Activated naive CD4-positive, alpha-beta T cell treated with anti-CD3 and anti-CD28 coated beads for 36 hours (primary cell): Measurements from ENCODE around the gene GPX6. TPM values are rescaled to one million over a fixed set of nuclear protein-coding genes. Genes with fewer than 3 reads are reported as not detected.
"Not testable (repeated sequence)": the region's sequence is repeated elsewhere in the genome, so short reads cannot be mapped to it uniquely, and the experiment has no call there.

Experiments used
- CTCF ChIA-PET: fragments of 350-600 bp; sonication (Branson Sonifier 250); formaldehyde crosslinking; loops from one replicate; lab custom pipeline; 2021; ENCODE audit warnings: antibody characterized with exemption; lab: Charles Lee
- DNase-seq: peaks from one replicate; pipeline ENCODE4 v3.0.0-alpha.2; 2020
- H3K27ac Mint-ChIP-seq: one replicate; pipeline ENCODE4 v1.8.0; 2021; ENCODE audit warnings: mild to moderate bottlenecking, mixed read lengths
- H3K27me3 Mint-ChIP-seq: one replicate; pipeline ENCODE4 v1.8.0; 2021; ENCODE audit warnings: low read depth, mixed read lengths
- H3K36me3 Mint-ChIP-seq: one replicate; pipeline ENCODE4 v1.8.0; 2021; ENCODE audit warnings: low read depth, mixed read lengths
- H3K4me1 Mint-ChIP-seq: one replicate; pipeline ENCODE4 v1.8.0; 2021; ENCODE audit warnings: low read depth, mixed read lengths
- H3K4me3 Mint-ChIP-seq: one replicate; pipeline ENCODE4 v1.8.0; 2021; ENCODE audit warnings: mild to moderate bottlenecking, moderate library complexity, mixed read lengths
- H3K9me3 Mint-ChIP-seq: one replicate; pipeline ENCODE4 v1.8.0; 2021; ENCODE audit warnings: mixed read lengths
- intact Hi-C: fragments of 100-400 bp; cut with micrococcal nuclease; formaldehyde crosslinking; loops from one replicate; pipeline ENCODE4 v1.15.1; 2023
- total RNA-seq, 2 experiments: library from RNA; stranded (reverse); gene quantifications; one replicate each; pipeline ENCODE4 v1.2.3, GENCODE V29; 2021

GPX6 gene, protein sequence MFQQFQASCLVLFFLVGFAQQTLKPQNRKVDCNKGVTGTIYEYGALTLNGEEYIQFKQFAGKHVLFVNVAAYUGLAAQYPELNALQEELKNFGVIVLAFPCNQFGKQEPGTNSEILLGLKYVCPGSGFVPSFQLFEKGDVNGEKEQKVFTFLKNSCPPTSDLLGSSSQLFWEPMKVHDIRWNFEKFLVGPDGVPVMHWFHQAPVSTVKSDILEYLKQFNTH
- total RNA-seq, result not detected

DNA sequence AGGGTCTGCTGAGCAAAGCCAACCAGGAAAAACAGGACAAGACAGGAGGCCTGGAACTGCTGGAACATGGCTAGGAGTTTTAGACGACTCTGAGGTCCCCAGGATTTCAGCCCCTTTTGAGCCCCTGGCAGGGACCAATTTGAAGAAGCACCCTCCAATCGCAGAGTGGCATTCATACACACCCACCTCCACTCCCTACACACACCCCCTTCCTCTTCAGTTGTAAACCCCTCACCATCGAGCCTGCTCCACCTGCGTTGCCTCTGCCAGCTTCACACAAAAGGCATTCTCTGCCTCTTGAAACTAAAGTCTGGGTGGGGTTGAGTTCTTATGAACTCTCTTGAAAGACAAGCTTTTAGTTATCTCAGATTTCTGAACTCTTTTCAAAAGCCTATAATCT is at the start of gene GPX6:
TSS of gene GPX6 (minus strand) at position 118 of the 400 bp plus-strand sequence. CDS start at position 68, 50 bp downstream.
- intact Hi-C loops, result no loop called here
- Mint-ChIP-seq H3K36me3 (no peaks in the 10 kb centered on the region), H3K27ac (no peak within 1 kb of the TSS), H3K4me3 (no peak within 1 kb of the TSS), H3K9me3 (no peaks in the 10 kb centered on the region), H3K27me3 (peaks cover 15% of the 10 kb centered on the region), H3K4me1 (no peaks in the 10 kb centered on the region)
- no peak for DNase-seq
- CTCF ChIA-PET, result no interaction called here

DNA sequence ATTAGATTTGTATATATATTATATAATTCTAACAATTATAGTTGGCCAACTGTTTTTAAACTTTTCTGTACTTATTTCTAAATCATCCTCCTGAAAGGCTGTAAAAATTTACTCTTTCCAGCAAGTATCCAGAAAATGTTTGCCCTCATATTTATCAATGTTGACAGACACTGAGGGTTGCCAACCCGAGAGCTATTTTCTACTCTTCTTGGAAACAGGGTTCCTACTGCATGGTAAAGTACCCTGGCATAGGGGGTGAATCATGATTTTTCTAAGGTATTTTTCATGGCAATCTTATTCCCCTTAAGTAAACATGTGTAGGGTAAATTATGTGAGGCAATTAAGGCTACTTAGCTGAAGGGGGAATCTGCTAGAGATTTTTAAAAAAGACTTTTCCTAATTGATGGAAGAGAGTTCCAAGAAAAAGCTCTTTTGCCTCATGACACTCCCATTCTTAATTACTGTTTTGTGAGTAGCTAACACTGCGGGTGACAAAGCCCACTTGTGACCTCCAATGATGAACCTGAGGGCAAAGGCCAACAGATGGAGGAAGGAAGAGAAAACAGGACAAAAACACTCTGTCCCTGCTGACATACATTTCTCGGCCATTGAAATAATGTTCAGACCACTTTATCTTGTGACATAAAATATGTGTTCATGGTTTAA is 48.0 kb upstream of the GPX6 start:
- Mint-ChIP-seq H3K27ac (no peak overlapping the region), H3K9me3 (no peaks in the 10 kb centered on the region), H3K4me3 (no peak overlapping the region), H3K36me3 (no peaks in the 10 kb centered on the region), H3K4me1 (no peaks in the 10 kb centered on the region), H3K27me3 (peaks cover 41% of the 10 kb centered on the region)
- intact Hi-C loops, result no loop called here
- DNase-seq, result no peak
- CTCF ChIA-PET, result no interaction called here

DNA sequence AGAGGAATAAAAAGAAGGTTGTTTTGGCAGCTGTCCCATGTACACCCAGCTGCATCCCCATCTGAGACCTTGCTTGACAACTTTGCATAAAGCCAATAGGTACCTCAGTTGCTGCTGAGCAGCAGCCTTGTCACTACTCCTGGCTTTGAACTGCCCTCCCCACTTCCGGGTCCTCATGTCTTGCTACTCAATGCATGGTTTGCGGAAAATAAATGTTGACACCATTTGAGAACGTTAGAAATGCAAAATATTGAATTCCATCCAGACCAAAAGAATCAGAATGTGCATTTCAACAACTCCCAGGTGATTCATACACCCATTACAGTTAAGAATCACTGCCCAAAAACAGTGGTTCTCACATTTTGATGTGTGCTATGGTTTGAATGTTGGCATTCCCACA is 43.0 kb upstream of the GPX6 start:
- H3K9me3 Mint-ChIP-seq, result no peaks in the 10 kb centered on the region
- H3K27me3 Mint-ChIP-seq, result peaks cover 34% of the 10 kb centered on the region
- intact Hi-C loops, result no loop called here
- CTCF ChIA-PET, result no interaction called here
- no peaks in the 10 kb centered on the region for H3K36me3 Mint-ChIP-seq
- no peak overlapping the region for H3K4me3 Mint-ChIP-seq
- no peak overlapping the region for H3K27ac Mint-ChIP-seq
- no peak for DNase-seq
- H3K4me1 Mint-ChIP-seq, result peaks cover 4% of the 10 kb centered on the region

DNA sequence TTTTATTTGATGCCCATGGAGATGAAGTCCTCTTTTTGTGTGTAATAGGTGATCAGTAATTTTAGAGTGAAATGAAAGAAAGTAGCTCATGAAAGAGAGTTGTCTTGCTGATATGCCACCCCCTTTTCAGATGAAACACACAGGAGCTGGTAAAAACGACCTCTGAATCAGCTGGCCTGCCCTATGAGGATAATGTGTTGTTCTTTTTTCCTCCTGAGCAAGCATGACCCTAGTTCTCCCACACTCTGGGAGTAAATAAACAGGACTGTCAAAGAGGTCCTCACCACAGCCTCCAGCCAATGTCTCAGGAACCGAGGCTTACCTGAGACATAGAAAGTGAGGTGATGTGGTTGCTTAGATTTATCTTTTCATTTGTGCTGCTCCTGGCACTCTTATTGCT is 39.5 kb upstream of the GPX6 start:
- Mint-ChIP-seq H3K27me3 (peaks cover 44% of the 10 kb centered on the region), H3K4me3 (no peak overlapping the region), H3K4me1 (peaks cover 4% of the 10 kb centered on the region), H3K9me3 (no peaks in the 10 kb centered on the region), H3K27ac (no peak overlapping the region), H3K36me3 (no peaks in the 10 kb centered on the region)
- no peak for DNase-seq
- CTCF ChIA-PET, result no interaction called here
- intact Hi-C loops, result no loop called here

DNA sequence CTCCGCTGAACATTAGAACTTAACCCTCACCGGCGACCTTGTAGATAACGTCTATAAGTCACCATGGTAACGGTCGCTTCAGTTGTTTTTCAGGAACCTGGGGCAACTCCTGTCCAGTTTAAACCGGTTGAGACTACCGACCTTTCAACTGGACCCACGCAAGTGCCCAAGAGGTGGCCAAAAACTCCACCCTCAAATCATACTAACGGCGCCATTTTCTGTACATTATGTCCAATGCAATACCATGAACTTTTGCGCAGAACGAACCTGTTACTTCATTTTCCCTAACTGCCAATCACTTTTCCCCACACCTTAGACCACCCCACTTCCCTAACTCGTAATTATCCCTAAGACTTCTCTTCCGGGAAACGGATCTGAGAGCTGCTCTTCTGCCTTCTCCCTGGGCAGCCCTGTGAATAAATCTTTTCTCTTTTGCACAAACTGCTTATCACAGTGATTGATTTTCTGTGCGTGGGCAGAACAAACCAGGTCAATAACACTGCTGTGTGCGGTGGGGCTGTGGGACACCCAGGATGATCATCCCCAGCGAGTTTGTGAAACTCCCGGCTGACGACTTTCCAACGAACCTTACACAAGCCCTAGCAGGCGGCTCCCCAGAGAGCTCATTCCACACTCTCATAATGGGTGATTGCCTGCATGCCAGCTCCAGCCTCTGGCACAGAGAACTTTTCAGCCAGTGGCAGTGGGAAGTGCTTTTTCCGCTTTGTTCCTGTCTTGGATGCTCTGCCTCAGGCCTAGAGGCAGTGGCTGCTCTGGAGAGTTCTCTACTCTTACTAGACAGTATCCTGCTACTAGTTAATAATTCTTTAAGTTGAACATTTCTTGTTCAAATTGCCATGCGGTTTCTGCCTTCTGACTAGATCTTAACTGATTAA is 38.6 kb upstream of the GPX6 start:
- CTCF ChIA-PET, result no interaction called here
- Mint-ChIP-seq H3K4me1 (peaks cover 4% of the 10 kb centered on the region), H3K27me3 (peaks cover 49% of the 10 kb centered on the region), H3K36me3 (no peaks in the 10 kb centered on the region), H3K9me3 (no peaks in the 10 kb centered on the region), H3K27ac (no peak overlapping the region), H3K4me3 (no peak overlapping the region)
- intact Hi-C loops, result no loop called here
- no peak for DNase-seq

DNA sequence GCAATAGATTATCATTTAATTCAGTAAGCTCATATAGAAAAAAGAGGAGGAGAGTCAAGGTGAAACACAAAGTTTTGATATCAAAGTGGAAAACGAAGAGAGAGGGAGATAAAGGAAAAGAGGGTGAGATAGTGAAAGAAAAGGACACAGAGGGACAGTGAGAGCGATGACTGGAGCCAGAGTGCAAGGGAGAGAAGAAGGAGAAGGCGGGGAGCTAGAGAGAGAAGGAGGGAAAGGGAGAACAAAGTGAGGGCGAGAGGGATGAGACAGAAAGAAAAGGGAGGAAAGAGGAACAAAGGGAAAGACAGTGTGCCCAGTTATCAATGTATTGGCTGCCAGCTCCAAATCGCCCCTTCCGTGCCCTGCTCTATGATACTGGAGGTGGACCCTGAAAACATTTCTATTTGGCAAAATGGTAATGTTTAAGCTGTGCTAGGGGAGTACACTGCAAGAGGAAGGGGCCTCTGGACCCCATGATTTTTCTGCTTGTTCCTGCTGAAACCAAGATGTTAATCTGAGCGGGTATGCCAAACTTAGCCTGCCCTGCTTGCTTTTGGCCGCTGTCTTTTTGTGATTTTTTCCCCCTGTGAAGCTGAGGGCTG is 37.9 kb upstream of the GPX6 start:
- intact Hi-C loops, result no loop called here
- peaks cover 56% of the 10 kb centered on the region for H3K27me3 Mint-ChIP-seq
- peaks cover 4% of the 10 kb centered on the region for H3K4me1 Mint-ChIP-seq
- no peak for DNase-seq
- H3K27ac Mint-ChIP-seq, result no peak overlapping the region
- no peak overlapping the region for H3K4me3 Mint-ChIP-seq
- H3K36me3 Mint-ChIP-seq, result no peaks in the 10 kb centered on the region
- H3K9me3 Mint-ChIP-seq, result no peaks in the 10 kb centered on the region
- CTCF ChIA-PET, result interaction anchor here (0.9 kb wide), 1 partner anchor 41 kb away, joined by 3 read pairs; no protein-coding TSS in a partner anchor

DNA sequence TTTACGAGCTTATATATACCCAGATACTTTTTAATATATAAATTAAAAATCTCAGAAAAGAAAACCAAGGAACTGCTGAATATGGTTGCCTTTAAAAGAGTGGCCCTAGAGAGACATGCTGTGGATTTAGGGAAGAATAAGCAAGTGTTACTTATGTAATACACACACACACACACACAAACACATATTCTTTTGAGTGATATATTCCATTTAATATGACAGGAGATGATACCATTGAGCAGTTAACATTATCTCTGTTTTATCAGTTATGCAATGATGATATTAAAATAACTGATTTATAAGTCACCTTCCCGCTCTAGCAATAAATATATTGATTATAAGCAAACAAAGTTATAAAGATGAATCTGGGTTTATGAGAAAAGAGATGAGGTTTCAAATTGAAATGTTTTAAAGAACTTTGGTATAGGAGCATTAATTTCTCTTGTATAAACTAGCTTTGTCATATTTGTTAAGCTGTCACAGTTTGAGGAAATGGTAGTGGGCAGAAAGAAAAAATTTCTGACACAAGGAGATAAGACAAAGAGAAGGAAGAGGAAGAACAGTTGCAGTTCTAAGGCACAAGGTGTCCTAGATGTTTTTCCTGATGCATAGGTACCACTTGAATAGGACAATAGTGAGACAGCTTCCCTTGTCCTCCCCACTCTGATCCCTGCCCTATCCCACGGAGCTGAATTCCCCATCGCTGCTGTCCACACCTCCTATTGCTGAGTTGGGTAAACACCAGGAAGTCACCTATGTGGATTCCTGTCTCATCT is 36.5 kb upstream of the GPX6 start:
- CTCF ChIA-PET, result interaction anchor here (0.8 to 0.9 kb wide), 2 partner anchors 12 to 40 kb away, joined by 3 read pairs; no protein-coding TSS in a partner anchor
- Mint-ChIP-seq H3K4me3 (no peak overlapping the region), H3K9me3 (no peaks in the 10 kb centered on the region), H3K27me3 (peaks cover 59% of the 10 kb centered on the region), H3K36me3 (no peaks in the 10 kb centered on the region), H3K27ac (no peak overlapping the region), H3K4me1 (peaks cover 4% of the 10 kb centered on the region)
- no peak for DNase-seq
- intact Hi-C loops, result no loop called here

DNA sequence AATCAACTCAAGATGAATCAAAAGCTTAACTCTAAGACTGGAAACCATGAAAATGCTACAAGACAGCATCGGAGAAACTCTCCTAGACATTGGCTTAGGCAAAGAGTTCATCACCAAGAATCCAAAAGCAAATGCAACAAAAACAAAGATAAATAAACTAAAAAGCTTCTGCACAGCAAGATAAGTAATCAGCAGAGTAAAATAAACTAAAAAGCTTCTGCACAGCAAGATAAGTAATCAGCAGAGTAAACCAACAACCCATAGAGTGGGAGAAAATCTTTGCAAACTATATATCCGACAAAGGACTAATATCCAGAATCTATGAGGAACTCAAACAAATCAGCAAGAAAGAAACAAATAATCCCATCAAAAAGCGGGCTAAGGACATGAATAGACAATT is 31.4 kb upstream of the GPX6 start:
- intact Hi-C loops, H3K36me3 Mint-ChIP-seq, H3K4me3 Mint-ChIP-seq, CTCF ChIA-PET, H3K9me3 Mint-ChIP-seq, H3K27ac Mint-ChIP-seq, DNase-seq: not testable (repeated sequence)
- Mint-ChIP-seq H3K27me3 (peaks cover 45% of the 10 kb centered on the region), H3K4me1 (peaks cover 18% of the 10 kb centered on the region)

DNA sequence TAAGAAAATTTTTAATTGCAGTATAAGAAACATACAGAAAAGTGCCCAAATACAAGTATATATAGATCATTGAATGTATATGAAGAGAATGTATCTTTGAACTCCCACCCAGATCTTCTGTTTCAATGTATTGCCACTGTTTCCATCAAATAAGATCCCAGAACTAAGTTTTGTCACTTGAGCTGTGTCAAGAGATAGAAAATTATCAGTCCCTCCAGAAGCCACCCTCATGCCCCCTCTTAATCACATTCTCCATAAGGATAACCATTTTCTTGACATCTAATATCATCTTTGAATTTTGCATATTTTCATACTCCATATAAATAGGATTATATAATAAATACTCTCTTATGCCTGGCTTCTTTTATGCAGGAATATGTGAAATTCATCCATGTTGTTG is 30.4 kb upstream of the GPX6 start:
- Mint-ChIP-seq H3K4me1 (peaks cover 25% of the 10 kb centered on the region), H3K4me3 (no peak overlapping the region), H3K9me3 (peaks cover 2% of the 10 kb centered on the region), H3K27ac (no peak overlapping the region), H3K36me3 (no peaks in the 10 kb centered on the region), H3K27me3 (peaks cover 44% of the 10 kb centered on the region)
- intact Hi-C loops, result no loop called here
- DNase-seq, result no peak
- CTCF ChIA-PET, result no interaction called here

DNA sequence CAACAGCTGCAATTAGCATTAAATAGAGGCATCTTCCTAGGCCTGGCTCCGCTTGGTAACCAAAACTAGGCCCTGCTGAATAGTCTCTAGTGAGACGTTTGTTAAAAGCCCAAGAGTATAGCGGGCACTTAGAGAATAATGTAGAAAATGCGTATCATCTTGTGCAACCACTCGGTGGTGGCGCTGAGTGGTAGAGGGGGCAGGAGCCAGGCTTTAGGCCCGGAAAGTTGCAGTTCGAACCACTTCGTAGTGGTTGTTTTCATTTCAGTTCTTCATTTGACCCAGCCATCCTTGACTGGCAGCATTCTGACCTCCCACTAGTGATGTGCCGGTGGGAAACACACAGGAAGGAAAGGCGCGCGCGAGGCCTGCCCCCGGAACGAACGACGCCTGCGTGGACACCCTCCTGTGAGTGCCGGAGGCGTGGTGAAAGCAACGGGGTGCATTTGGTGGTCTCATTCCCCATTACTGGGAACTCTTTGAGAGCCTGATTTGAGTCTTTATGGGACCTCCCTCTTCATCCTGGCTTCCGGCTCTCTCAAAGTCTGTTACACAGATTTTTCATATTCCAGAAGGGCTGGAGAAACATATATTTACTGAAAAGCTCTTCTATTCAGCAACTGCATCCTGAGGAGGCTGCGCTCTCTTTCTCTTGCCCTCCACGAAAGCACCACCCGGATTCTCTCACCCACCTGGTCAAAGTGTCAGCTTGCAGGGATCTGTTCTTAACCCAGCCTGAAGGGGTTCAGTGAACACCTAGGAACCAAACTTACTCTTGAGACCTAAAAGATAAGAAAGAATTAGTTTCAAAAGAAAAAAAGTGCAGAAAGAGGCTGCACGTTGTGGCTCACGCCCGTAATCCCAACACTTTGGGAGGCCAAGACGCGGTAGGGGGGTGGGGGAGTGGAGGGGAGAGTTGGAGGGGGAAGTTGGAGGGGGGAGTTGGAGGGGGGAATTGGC is 28.3 kb upstream of the GPX6 start:
- CTCF ChIA-PET, result no interaction called here

More for the DNA sequence above, 28.3 kb upstream of the GPX6 start:
- H3K4me1 Mint-ChIP-seq, result peaks cover 25% of the 10 kb centered on the region
- no peaks in the 10 kb centered on the region for H3K36me3 Mint-ChIP-seq
- H3K4me3 Mint-ChIP-seq, result peak overlapping the region; percentile 91
- DNase-seq, result peak; percentile 54
- peak overlapping the region; percentile 39 for H3K27ac Mint-ChIP-seq
- peaks cover 36% of the 10 kb centered on the region for H3K27me3 Mint-ChIP-seq
- intact Hi-C loops, result loop anchor here (1.0 to 5.0 kb wide), 3 partner anchors 45 to 398 kb away; partner anchors contain the start of gene ZSCAN12
- H3K9me3 Mint-ChIP-seq, result peaks cover 2% of the 10 kb centered on the region
